ENCODE measurements around the gene ANAPC7. TPM values are rescaled to one million over a fixed set of nuclear protein-coding genes. Genes with fewer than 3 reads are reported as not detected.
A peak's percentile ranks its signal among the peaks of the same experiment; 100 is the strongest.

ANAPC7 gene
- total and polyA plus RNA-seq, 9 of the 15 experiments (the other 6 are each of a cell fraction or from before 2014, with no cell fraction given) = 46.7 to 158 (median 109) TPM

GRCh38 chr12:110421159-110421661 is 17.7 kb upstream of the ANAPC7 start (continued):
- no peak for TF ChIP-seq ZNF407 (IDR thresholded peaks at IDR 0.05; ENCODE audit: low read depth)
- peak; percentile 91 for TF ChIP-seq CEBPB (tag; IDR thresholded peaks at IDR 0.05)
- TF ChIP-seq SIRT6 (IDR thresholded peaks at IDR 0.05; ENCODE audit: low read depth, low read length) = no peak
- TF ChIP-seq ATF2 (CRISPR knock-in tag; IDR thresholded peaks at IDR 0.05) = no peak
- TF ChIP-seq TFAM (CRISPR knock-in tag; conservative IDR thresholded peaks at IDR 0.05) = no peak
- TF ChIP-seq SP1 (CRISPR knock-in tag; IDR thresholded peaks at IDR 0.05) = no peak
- TF ChIP-seq ARNT (IDR thresholded peaks at IDR 0.05) = peak in 1 of 2 experiments; percentile 62; a peak in 1 of 4 replicates
- no peak for TF ChIP-seq CHD1 (IDR thresholded peaks at IDR 0.05; ENCODE audit: low read length)
- no peak for TF ChIP-seq CREB5 (CRISPR knock-in tag; IDR thresholded peaks at IDR 0.05)
- TF ChIP-seq ZBTB17 (CRISPR knock-in tag; IDR thresholded peaks at IDR 0.05) = no peak
- TF ChIP-seq SMARCB1 (IDR thresholded peaks at IDR 0.05; ENCODE audit: insufficient read length, low read depth) = no peak
- TF ChIP-seq STAT5A (IDR thresholded peaks at IDR 0.05; ENCODE audit: borderline replicate concordance, low read length) = peak; percentile 47; the same call in 1 of the 2 replicates
- no peak for TF ChIP-seq PYGO2 (tag; IDR thresholded peaks at IDR 0.05)
- TF ChIP-seq ZNF212 (CRISPR knock-in tag; IDR thresholded peaks at IDR 0.05) = no peak
- no peak for TF ChIP-seq E2F5 (CRISPR knock-in tag; IDR thresholded peaks at IDR 0.05)
- TF ChIP-seq KDM1A (IDR thresholded peaks at IDR 0.05) = peak; percentile 97
- no peak for TF ChIP-seq KAT8 (IDR thresholded peaks at IDR 0.05; ENCODE audit: low read depth)
